IMR-90 (cell line): ENCODE measurements around the gene CLK2. TPM values are rescaled to one million over a fixed set of nuclear protein-coding genes. Genes with fewer than 3 reads are reported as not detected.
"Not testable (repeated sequence)": the region's sequence is repeated elsewhere in the genome, so short reads cannot be mapped to it uniquely, and the experiment has no call there.

ENCODE experiments used
- ATAC-seq: fragments of 200-7000 bp; cut with Tn5 transposase; 2 replicates; pipeline ENCODE4 v1.9.1; 2020; ENCODE audit warnings: low read depth, mild to moderate bottlenecking, moderate library complexity
- BruUV-seq: library from RNA; stranded (reverse); fragments of 400-500 nt; replicated peaks from 2 replicates; lab custom pipeline; 2021; lab: Mats Ljungman, UMichigan
- CTCF ChIA-PET: fragments of 300-600 bp; formaldehyde crosslinking; extraction: SDS; loops from one replicate; lab custom pipeline; 2021; ENCODE audit warnings: antibody characterized with exemption; lab: Yijun Ruan, JAX
- POLR2A ChIA-PET: fragments of 300-600 bp; sonication (Branson Sonifier 250); formaldehyde crosslinking; loops from one replicate; lab custom pipeline; 2022; ENCODE audit warnings: antibody characterized with exemption; ENCODE audit not compliant: unreplicated experiment; lab: Charles Lee
- DNase-seq: peaks from one replicate; pipeline ENCODE4 v3.0.0; 2013
- H2AFZ ChIP-seq: replicated peaks from 2 replicates; pipeline ENCODE3; 2013; ENCODE audit warnings: low read length, mild to moderate bottlenecking; ENCODE audit not compliant: poor library complexity
- H2AK5ac ChIP-seq: 2 replicates; pipeline ENCODE4 v1.6.1; 2013; ENCODE audit warnings: low read depth, low read length, inconsistent platforms
- H2AK9ac ChIP-seq: replicated peaks from 2 replicates; pipeline ENCODE3; 2013; ENCODE audit warnings: mild to moderate bottlenecking, low read depth, low read length, moderate library complexity; ENCODE audit not compliant: poor library complexity
- H2BK120ac ChIP-seq: 2 replicates; pipeline ENCODE4 v1.6.1; 2013; ENCODE audit warnings: low read depth, low read length, inconsistent platforms
- H2BK15ac ChIP-seq: 3 replicates; pipeline ENCODE4 v1.6.1; 2013; ENCODE audit warnings: low read depth, low read length, inconsistent platforms
- H2BK20ac ChIP-seq: 2 replicates; pipeline ENCODE4 v1.6.1; 2013; ENCODE audit warnings: low read depth, mild to moderate bottlenecking, inconsistent platforms, low read length, moderate library complexity
- H2BK5ac ChIP-seq: 2 replicates; pipeline ENCODE4 v1.6.1; 2013; ENCODE audit warnings: mild to moderate bottlenecking, low read depth, low read length, inconsistent platforms; ENCODE audit not compliant: poor library complexity, severe bottlenecking
- H3K14ac ChIP-seq: replicated peaks from 2 replicates; pipeline ENCODE4 v1.6.1; 2013; ENCODE audit warnings: low read depth, low read length, inconsistent platforms
- H3K18ac ChIP-seq: 2 replicates; pipeline ENCODE4 v1.6.1; 2013; ENCODE audit warnings: low read depth, low read length, control low read depth
- H3K23ac ChIP-seq: 2 replicates; pipeline ENCODE4 v1.6.1; 2013; ENCODE audit warnings: low read depth, low read length, inconsistent platforms
- H3K27ac ChIP-seq: 2 replicates; pipeline ENCODE4 v1.5.1; 2013; ENCODE audit warnings: mild to moderate bottlenecking, control low read depth, low read length; ENCODE audit not compliant: insufficient read depth
- H3K27me3 ChIP-seq: 2 replicates; pipeline ENCODE4 v1.6.1; 2013; ENCODE audit warnings: low read length; ENCODE audit not compliant: control insufficient read depth, insufficient read depth
- H3K36me3 ChIP-seq: 2 replicates; pipeline ENCODE4 v1.6.1; 2013; ENCODE audit warnings: low read length, mixed read lengths; ENCODE audit not compliant: control insufficient read depth, insufficient read depth
- H3K4ac ChIP-seq: 2 replicates; pipeline ENCODE4 v1.6.1; 2013; ENCODE audit warnings: low read depth, low read length, inconsistent platforms
- H3K4me1 ChIP-seq: 2 replicates; pipeline ENCODE4 v1.6.1; 2013; ENCODE audit warnings: low read length, mixed read lengths; ENCODE audit not compliant: control insufficient read depth, insufficient read depth
- H3K4me2 ChIP-seq: 2 replicates; pipeline ENCODE4 v1.6.1; 2013; ENCODE audit warnings: low read depth, mild to moderate bottlenecking, control low read depth, low read length, moderate library complexity
- H3K4me3 ChIP-seq: 2 replicates; pipeline ENCODE4 v1.5.1; 2013; ENCODE audit warnings: low read depth, mild to moderate bottlenecking, control low read depth, low read length, moderate library complexity; ENCODE audit not compliant: insufficient read depth
- H3K56ac ChIP-seq: 2 replicates; pipeline ENCODE4 v1.6.1; 2013; ENCODE audit warnings: low read length, inconsistent platforms; ENCODE audit not compliant: insufficient read depth; ENCODE audit errors: extremely low read depth
- H3K79me1 ChIP-seq, 2 experiments: 2 replicates each; pipeline ENCODE4 v1.6.1; 2013; ENCODE audit warnings: low read length in 2 of 2, inconsistent platforms in 1 of 2, low read depth in 1 of 2
- H3K9ac ChIP-seq: 2 replicates; pipeline ENCODE4 v1.6.1; 2013; ENCODE audit warnings: low read depth, low read length, control low read depth
- H3K9me1 ChIP-seq: 2 replicates; pipeline ENCODE4 v1.6.1; 2013; ENCODE audit warnings: low read length, inconsistent platforms; ENCODE audit not compliant: insufficient read depth
- H3K9me3 ChIP-seq: 2 replicates; pipeline ENCODE4 v1.6.1; 2013; ENCODE audit warnings: low read length; ENCODE audit not compliant: control insufficient read depth, insufficient read depth
- H4K20me1 ChIP-seq: 2 replicates; pipeline ENCODE4 v1.6.1; 2013; ENCODE audit warnings: low read length, inconsistent platforms; ENCODE audit not compliant: insufficient read depth
- H4K5ac ChIP-seq: 2 replicates; pipeline ENCODE4 v1.6.1; 2013; ENCODE audit warnings: mild to moderate bottlenecking, low read depth, low read length, control low read depth
- H4K8ac ChIP-seq, 2 experiments: 2 replicates each; pipeline ENCODE4 v1.6.1; 2013; ENCODE audit warnings: low read depth in 2 of 2, low read length in 2 of 2, control low read depth in 1 of 2, inconsistent platforms in 1 of 2
- H4K91ac ChIP-seq: 2 replicates; pipeline ENCODE4 v1.6.1; 2013; ENCODE audit warnings: low read depth, low read length, inconsistent platforms; ENCODE audit not compliant: insufficient read depth
- WGBS, 2 experiments: methylation state at CpG; one replicate each; pipeline versions ENCODE4 v1.1.5 to v1.1.7; 2013; ENCODE audit warnings: missing lambda C conversion rate in 2 of 2; ENCODE audit not compliant: insufficient read length in 1 of 2; ENCODE audit errors: extremely low coverage in 2 of 2; 5-methylcytosine and 5-hydroxymethylcytosine counted together
- dilution Hi-C: fragments of 300-500 bp; cut with HindIII; formaldehyde crosslinking; loops from one replicate; pipeline ENCODE4 v1.14.3; 2018; ENCODE audit warnings: low sequenced_read_pairs; ENCODE audit not compliant: unreplicated experiment
- in situ Hi-C: fragments of 300-500 bp; cut with MboI; formaldehyde crosslinking; loops from 3 replicates; pipeline ENCODE4 v1.14.3; 2019; ENCODE audit warnings: low sequenced_read_pairs, inconsistent platforms, mixed read lengths
- intact Hi-C: fragments of 100-400 bp; cut with micrococcal nuclease; formaldehyde crosslinking; loops from 2 replicates; pipeline ENCODE4 v1.10.0; 2022
- polyA plus RNA-seq, 3 experiments: library from polyadenylated mRNA; depleted of rRNA; stranded (reverse); fragments of >200 nt; gene quantifications; 2 replicates each; pipeline ENCODE4 v1.2.3, GENCODE V29; 2012; ENCODE audit warnings: low replicate concordance in 1 of 3
- total RNA-seq: library from RNA; depleted of rRNA; stranded (reverse); fragments of >200 nt; gene quantifications from 2 replicates; pipeline ENCODE4 v1.2.3, GENCODE V29; 2012

Gene CLK2
- total and polyA plus RNA-seq, 2 of the 4 experiments (the other 2 are of a cell fraction) = 19.7 to 61.2 TPM

- in situ Hi-C loops, H3K4me2 ChIP-seq, H3K27me3 ChIP-seq, H3K27ac ChIP-seq, H2AK9ac ChIP-seq, DNase-seq, H2BK20ac ChIP-seq, H2AK5ac ChIP-seq, H2BK5ac ChIP-seq, intact Hi-C loops, CTCF ChIA-PET, H3K9ac ChIP-seq, H4K5ac ChIP-seq, H3K9me3 ChIP-seq, H3K18ac ChIP-seq, H3K4me3 ChIP-seq, ATAC-seq, BruUV-seq, H3K56ac ChIP-seq, H4K91ac ChIP-seq, H3K14ac ChIP-seq, H2BK15ac ChIP-seq, H4K20me1 ChIP-seq, H2BK120ac ChIP-seq, H2AFZ ChIP-seq, POLR2A ChIA-PET, H3K4ac ChIP-seq, H3K36me3 ChIP-seq, H3K23ac ChIP-seq, dilution Hi-C loops, H3K9me1 ChIP-seq: not testable (repeated sequence)
- peaks cover 10 to 27% of the 10 kb centered on the region in 2 experiments for H3K79me1 ChIP-seq
- WGBS, 2 experiments = no CpG with 5 or more reads among the region's 10 CpGs
- peak overlapping the region; percentile 61 to 95; a peak in 1 of 4 replicates for H4K8ac ChIP-seq
- H3K4me1 ChIP-seq = peaks cover 15% of the 10 kb centered on the region
Measured at GRCh38 chr1:155220211-155220965, 52.9 kb downstream of the CLK2 start.
